ENCODE measurements around the gene FSHR.

GRCh38 chr2:49053156-49053555 is 101.2 kb downstream of the FSHR start:
- TF ChIP-seq RAD21 (IDR thresholded peaks at IDR 0.05; ENCODE audit: low read length): no peak
- no peak for TF ChIP-seq CTCF (conservative IDR thresholded peaks at IDR 0.05; ENCODE audit: low read depth, low read length)
- TF ChIP-seq NFE2L2 (IDR thresholded peaks at IDR 0.05; ENCODE audit: low read depth, low read length): no peak
- no peak for TF ChIP-seq USF2 (IDR thresholded peaks at IDR 0.05; ENCODE audit: low read depth, low read length)
- TF ChIP-seq MAZ (IDR thresholded peaks at IDR 0.05; ENCODE audit: borderline replicate concordance, low read depth, low read length): no peak

All from IMR-90 (cell line).